Erythroblast (primary cell): ENCODE results near the gene ARRB1.

Experiments
- DNase-seq, 2 experiments: peaks; one replicate each; lab custom pipeline; 2025; lab: John Stamatoyannopoulos, UW
- GATA1 ChIP-seq: IDR thresholded peaks from 2 replicates; pipeline ENCODE4 v1.6.1; 2011; ENCODE audit warnings: low read depth, mild to moderate bottlenecking, control low read depth, low read length, moderate library complexity
- POLR2A ChIP-seq: IDR thresholded peaks from 2 replicates; pipeline ENCODE4 v1.6.1; 2011; ENCODE audit warnings: mild to moderate bottlenecking, low read length

ARRB1 gene

GRCh38 chr11:75330291-75330690, 21.2 kb downstream of the ARRB1 start:
- DNase-seq, result peak; percentile 75 to 84
- TF ChIP-seq GATA1 (no peak), POLR2A (no peak)

- TF ChIP-seq POLR2A (no peak), GATA1 (no peak)
- peak; percentile 76 to 77 for DNase-seq
Measured at GRCh38 chr11:75328426-75329277, 22.8 kb downstream of the ARRB1 start.

- no peak for TF ChIP-seq GATA1
- TF ChIP-seq POLR2A, result no peak
- no peak for DNase-seq
Measured at GRCh38 chr11:75326439-75326810, 25.0 kb downstream of the ARRB1 start.

GRCh38 chr11:75325713-75326438, 25.6 kb downstream of the ARRB1 start:
- no peak for TF ChIP-seq POLR2A
- TF ChIP-seq GATA1, result no peak
- no peak for DNase-seq

- no peak for DNase-seq
- no peak for TF ChIP-seq POLR2A
- no peak for TF ChIP-seq GATA1
Measured at GRCh38 chr11:75324740-75325139, 26.7 kb downstream of the ARRB1 start.

GRCh38 chr11:75324189-75324588, 27.3 kb downstream of the ARRB1 start:
- DNase-seq, result no peak
- TF ChIP-seq POLR2A (no peak), GATA1 (no peak)

- DNase-seq, result no peak
- TF ChIP-seq GATA1 (no peak), POLR2A (no peak)
Measured at GRCh38 chr11:75323609-75324008, 27.9 kb downstream of the ARRB1 start.

- no peak for TF ChIP-seq GATA1
- TF ChIP-seq POLR2A, result no peak
- DNase-seq, result no peak
Measured at GRCh38 chr11:75320643-75321042, 30.8 kb downstream of the ARRB1 start.

GRCh38 chr11:75320046-75320618, 31.3 kb downstream of the ARRB1 start:
- DNase-seq, result no peak
- TF ChIP-seq POLR2A (no peak), GATA1 (no peak)

- DNase-seq, result no peak
- TF ChIP-seq GATA1, result no peak
- TF ChIP-seq POLR2A, result no peak
Measured at GRCh38 chr11:75319035-75319877, 32.2 kb downstream of the ARRB1 start.

GRCh38 chr11:75317446-75318122, 33.9 kb downstream of the ARRB1 start:
- DNase-seq, result no peak
- no peak for TF ChIP-seq GATA1
- no peak for TF ChIP-seq POLR2A

- TF ChIP-seq POLR2A (no peak), GATA1 (no peak)
- DNase-seq, result no peak
Measured at GRCh38 chr11:75315439-75315805, 36.0 kb downstream of the ARRB1 start.

GRCh38 chr11:75314771-75315438, 36.6 kb downstream of the ARRB1 start:
- DNase-seq, result no peak
- no peak for TF ChIP-seq POLR2A
- no peak for TF ChIP-seq GATA1
